GM12891 (cell line): ENCODE data around the gene EFCAB10.

ENCODE experiments used
- PAX5 ChIP-seq: IDR thresholded peaks from 2 replicates; pipeline ENCODE4 v1.6.1; 2011; ENCODE audit warnings: low read length, moderate library complexity, mild to moderate bottlenecking; ENCODE audit not compliant: insufficient read depth, severe bottlenecking
- POLR2A ChIP-seq: IDR thresholded peaks from 2 replicates; pipeline ENCODE4 v1.6.1; 2011; ENCODE audit warnings: low read depth, low read length, control low read depth
- POLR2AphosphoS5 ChIP-seq: IDR thresholded peaks from 2 replicates; pipeline ENCODE4 v1.6.1; 2011; ENCODE audit warnings: low read depth, low read length, control low read depth
- POU2F2 ChIP-seq: IDR thresholded peaks from 2 replicates; pipeline ENCODE4 v1.6.1; 2011; ENCODE audit warnings: low read depth, mild to moderate bottlenecking, control low read depth, low read length, moderate library complexity
- SPI1 ChIP-seq: IDR thresholded peaks from 2 replicates; pipeline ENCODE4 v1.6.1; 2011; ENCODE audit warnings: low read depth, low read length, control low read depth
- TAF1 ChIP-seq: IDR thresholded peaks from 2 replicates; pipeline ENCODE4 v1.6.1; 2011; ENCODE audit warnings: low read depth, low read length, control low read depth

- no peak for TF ChIP-seq POLR2AphosphoS5
- TF ChIP-seq TAF1: no peak
- TF ChIP-seq POLR2A: no peak
- TF ChIP-seq POU2F2: no peak
- TF ChIP-seq SPI1: no peak
- TF ChIP-seq PAX5: no peak
Observed at GRCh38 chr7:105583061-105583460, 1.8 kb upstream of the EFCAB10 start.
